GM19468 (cell line): Measurements from ENCODE around the gene SYNDIG1.

ENCODE experiments used
- ATAC-seq: cut with Tn5 transposase; IDR thresholded peaks from one replicate; pipeline ENCODE4 v1.9.1; 2021; ENCODE audit warnings: mild to moderate bottlenecking, moderate library complexity, moderate number of reproducible peaks; ENCODE audit not compliant: unreplicated experiment; ENCODE audit errors: extremely low read depth

The SYNDIG1 gene

DNA sequence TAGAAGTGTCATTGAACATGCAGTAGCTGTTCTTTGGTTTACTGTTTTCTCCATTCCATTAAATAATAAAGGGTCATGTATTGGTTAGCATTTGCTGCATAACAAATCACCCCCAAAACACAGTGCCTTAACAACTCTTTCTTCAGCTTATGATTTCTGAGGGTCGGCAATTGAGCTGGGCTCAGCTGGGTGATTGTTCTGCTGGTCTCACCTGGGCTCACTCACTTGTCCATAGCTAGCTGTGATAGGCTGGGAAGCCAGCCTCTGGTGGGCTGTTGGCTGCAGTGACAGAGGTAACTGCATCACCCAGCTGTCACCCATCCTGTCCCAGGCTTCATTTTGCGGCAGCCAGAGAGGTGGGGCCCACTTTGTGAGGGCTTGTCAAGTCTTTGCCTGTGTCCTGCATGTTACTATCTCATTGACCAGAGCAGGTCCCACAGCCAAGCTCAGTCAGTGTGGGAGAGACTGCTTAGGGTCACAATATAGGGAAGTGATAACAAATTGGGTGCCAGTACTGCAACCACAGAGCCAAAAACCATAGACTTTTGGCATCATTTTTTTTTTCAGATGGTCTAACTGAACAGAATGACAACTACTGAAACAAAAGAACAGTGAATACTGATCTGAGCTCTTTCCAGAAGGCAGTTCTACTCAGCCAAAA, 76.9 kb downstream of the SYNDIG1 start:
- no peak for ATAC-seq

DNA sequence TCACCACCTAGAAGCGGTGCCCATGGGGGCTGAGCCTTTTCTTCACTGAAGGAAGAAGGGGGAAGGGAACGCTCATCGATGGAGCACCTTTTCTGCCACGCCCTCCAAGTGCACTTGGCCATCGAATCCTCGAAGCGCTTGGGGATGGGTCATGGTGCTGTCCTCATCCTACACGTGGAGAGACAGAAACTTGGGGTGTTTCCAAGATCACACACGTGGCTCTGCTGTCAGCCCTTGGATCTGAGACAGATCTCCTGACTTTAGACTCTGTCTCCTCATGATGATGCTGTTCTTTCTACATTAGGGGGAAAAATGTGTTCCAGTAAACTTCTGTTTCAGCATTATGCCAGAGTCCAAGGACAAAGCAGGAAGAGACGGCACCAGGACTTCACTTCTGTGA, 78.5 kb downstream of the SYNDIG1 start:
- no peak for ATAC-seq

DNA sequence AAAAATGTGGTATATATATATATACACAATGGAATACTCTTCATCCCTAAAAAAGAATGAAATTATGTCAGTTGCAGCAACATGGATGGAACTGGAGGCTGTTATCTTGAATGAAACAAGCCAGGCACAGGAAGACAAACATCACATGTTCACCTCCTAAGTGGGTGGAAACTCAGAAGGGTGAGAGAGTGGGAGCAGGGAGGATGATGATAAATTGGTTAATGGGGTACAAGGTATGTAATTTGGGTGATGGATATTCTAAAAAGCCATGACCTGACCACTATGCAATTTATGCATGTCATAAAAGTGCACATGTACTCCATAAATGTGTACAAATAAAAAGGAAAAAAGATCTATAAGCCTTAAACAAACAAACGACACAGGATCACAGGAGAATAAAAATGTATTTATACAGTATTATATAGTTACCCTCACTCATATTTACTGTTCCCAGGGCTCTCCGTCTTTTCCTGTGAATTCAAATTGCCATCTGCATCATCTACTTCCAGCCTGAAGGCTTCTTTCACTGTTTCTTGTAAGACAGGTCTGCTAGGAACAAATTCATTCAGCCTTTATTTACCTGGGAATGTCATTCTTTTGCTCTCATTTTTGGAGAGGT, 89.8 kb downstream of the SYNDIG1 start:
- ATAC-seq: no peak

DNA sequence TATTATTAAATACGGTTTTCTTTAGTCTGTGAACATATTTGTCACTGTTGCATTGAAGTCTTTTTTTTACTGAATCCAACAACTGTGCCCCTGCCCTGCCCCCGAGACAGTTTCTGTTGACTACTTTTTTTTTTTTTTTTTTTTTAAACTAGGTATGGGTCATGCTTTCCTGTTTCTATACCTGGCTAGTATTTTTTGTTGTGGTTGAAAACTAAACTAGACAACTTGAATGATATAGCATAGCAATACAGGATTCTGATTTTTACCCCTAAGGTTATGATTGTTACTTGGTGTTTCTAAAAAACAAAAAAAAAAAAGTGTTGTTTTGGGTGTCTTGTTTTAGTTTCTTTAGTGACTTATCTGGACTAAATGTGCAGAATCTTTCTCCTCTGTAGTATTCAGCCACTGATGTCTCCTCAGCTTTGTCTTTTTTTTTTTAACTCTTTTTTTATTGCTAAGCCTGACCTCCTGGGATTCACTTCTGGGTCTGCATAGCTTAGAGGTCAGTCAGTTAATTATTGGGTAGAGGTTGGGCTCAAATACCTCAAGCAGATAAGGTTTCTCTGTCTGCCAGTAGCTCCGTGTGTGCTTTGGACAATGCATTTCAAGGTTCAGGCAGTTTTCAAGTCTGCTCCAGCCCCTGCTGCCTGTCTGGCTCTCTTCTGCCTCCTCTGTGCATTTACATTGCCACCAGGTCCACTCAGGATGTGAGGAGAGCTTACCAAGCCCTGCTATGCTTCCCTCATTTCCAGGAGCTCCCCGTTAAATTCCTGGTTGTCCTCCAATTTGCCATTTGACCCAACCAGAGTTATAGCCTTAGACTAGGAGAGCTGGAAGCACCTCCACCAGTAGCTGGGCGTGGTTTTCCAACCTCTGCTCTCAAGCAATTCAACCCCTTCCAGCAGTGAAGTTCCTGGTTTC, 91.4 kb downstream of the SYNDIG1 start:
- no peak for ATAC-seq

DNA sequence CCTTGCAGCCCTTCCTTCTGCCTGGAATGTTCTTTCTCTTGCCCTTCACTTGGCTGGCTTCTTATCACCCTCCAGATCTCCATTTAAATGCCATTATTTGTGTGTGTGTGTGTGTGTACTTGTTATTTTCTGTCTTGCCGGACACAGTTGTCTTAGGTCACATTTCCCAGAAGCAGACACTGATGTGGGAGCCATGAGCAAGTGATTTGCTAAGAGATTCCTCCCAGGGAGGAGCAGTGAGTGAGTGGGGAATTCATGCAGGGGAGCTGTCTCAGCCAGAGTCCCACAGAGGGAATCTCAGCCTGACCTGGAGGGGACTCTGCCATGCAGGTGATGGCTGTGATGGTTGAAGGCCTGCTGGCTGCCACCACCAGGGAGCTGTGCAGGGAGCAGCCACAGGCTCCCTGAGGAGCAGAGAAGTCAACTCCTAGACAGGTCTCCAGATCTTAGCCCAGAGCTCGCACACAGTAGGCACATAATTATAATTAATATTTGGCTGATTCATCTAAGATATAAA, 96.5 kb downstream of the SYNDIG1 start:
- no peak for ATAC-seq

DNA sequence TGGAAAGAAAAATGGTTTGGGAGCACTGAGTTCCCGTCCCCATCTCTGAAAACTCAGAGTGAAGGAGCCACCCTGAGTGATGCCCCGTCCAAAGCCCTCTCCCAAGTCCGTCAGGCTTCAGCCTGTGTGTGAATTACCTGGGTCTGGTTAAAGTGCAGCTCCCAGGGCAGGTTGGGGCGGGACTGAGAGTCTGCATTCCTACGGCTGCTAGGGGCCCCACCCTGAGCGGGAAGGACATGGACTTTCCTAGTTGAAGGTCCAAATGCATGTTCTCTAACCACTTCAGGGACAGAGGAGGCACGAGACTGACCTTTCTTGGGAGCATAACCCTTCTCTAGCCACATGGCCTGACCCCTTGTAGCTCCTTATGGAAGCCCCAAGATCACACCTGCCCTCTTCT, 97.2 kb downstream of the SYNDIG1 start:
- ATAC-seq: no peak

DNA sequence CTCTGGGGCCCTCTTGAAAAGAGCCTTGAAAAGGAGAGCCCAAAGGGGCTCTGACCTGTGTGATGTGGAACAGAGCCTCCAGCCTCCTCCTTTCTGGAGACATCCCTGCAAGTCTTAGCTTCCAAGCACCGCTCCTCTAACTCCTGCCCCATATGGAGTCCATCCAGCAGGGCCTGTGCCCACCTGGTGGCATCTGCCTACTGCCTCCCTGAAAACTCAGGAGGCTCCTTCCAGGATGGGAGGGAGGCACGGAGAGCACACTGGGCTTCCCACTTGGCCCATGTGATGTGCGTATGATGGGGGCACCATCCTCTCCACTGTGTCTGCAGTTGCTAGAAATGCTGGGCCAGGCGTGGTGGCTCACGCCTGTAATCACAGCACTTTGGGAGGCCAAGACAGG, 98.1 kb downstream of the SYNDIG1 start:
- no peak for ATAC-seq

DNA sequence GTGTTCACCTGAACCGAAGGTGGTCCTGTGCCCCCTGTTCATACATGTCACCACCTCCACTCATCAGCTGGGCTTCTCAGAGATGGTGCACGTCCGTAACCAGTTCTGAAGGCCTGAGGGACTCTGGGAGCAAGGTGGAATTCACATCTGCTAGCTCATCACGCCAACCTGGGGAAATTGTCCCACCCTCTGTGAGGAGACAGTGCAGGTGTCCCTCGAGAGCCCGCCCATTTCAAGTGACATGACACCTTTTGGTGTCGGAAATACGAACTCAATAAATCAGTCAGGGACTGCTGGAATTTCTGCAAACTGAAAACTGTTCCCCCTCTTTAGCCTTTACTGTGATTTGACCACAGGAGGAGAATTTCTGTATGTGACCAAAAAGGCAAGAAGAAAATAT, 99.4 kb downstream of the SYNDIG1 start:
- ATAC-seq: no peak

DNA sequence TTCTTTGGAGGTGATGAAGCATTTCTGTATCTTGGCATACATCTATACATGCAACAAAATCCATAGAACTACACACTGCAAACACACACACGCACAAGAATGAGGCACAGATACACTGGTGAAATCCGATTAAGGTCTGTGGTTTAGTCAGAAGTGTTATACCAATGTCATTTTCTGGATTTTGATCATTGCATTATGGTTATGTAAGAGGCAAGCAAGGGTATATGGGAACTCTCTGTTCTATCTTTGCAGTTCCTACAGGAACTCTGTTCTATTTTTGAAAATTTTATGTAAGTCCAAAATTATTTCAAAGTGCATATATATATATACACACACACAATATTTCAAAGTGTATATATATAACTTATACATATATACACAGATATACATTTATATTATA, 101.7 kb downstream of the SYNDIG1 start:
- ATAC-seq: no peak

DNA sequence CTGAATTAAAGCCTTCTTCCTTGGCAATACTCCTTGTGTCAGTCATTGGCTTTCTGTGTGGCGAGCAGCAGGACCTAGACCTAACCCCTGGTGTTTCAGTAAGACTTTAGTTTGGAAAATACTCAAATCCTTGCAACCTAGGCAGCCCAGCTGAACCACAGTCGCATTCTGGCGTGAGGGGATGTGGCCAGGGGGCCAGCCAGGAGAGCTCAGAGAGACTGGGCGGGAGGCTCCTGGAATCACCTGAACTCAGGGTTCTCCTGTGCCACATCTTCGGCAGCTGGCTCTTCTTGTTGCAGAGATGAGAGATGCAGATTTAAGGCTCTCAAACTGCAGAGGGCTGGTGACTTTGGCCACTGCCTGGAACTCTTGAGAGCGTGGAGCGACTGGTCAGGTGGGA, 102.7 kb downstream of the SYNDIG1 start:
- ATAC-seq: no peak

DNA sequence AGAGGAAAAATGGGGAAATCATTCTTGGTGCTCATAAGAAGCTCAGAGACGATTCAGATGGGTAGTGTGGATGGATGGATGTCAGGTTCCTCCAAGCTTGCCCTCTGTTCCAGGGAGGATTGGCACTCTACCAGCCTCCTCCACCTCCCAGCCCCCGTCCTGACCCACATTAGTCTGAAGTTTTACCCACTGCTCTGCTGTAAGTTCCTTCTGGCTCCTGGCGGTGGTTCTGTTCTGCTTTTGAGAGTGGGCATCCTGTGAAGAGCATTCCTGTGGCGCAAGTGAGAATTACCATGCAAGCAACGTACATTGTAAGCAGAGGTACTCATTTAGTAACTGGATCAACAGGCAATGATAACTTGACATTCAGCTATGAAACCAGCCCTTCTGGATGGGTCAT, 103.4 kb downstream of the SYNDIG1 start:
- no peak for ATAC-seq

DNA sequence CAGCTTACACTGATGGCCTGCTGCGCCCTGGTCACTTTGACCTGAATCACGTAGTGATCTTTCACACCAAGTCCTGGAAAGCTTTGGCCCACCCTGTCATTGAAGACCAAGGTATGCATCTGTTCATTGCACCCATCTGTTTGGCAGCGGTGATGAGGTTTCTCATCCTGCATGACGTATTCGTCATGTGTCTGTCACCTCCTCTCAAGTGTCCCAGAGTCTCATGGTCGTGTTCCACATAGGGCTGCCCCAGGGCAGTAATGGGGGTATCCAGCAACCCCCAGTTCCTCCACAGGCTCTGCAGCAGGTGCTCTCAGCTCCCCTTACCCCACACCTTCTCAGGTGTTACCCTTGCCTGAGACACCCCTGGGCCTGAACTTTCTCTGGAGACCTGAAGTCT, 104.1 kb downstream of the SYNDIG1 start:
- no peak for ATAC-seq

DNA sequence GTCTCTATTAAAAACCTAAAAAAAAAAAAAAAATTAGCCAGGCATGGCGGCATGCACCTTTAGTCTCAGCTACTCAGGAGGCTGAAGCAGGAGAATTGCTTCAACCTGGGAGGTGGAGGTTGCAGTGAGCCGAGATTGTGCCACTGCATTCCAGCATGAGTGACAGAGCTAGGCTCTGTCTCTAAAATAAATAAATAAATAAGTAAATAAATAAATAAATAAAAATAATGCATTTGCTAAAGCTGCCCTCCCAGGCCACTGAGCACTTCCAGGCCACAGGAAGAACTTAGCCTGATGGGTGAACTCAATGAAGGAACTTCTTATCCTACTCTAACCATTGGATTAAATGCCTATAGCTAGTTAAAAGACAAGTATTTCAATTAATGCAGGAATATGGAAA, 104.9 kb downstream of the SYNDIG1 start:
- no peak for ATAC-seq

DNA sequence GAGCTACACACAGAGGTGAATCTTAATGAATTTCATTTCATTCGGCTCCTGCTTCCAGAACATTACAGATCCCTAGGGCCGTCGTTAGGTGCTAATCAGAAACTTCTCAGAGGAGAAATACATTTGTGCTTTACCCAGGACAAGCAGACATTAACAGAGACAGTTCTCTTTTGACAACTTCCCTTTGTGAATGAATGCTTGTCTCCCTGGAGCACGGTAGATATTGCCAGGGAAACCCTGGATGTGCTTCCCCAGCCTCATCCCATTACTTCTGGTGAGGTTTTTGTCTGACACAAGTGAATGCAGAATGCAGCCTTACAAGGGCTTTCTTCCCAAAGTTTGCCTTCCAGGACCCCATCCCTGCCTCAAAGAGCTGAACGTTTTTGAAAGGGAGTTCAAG, 105.4 kb downstream of the SYNDIG1 start:
- no peak for ATAC-seq

DNA sequence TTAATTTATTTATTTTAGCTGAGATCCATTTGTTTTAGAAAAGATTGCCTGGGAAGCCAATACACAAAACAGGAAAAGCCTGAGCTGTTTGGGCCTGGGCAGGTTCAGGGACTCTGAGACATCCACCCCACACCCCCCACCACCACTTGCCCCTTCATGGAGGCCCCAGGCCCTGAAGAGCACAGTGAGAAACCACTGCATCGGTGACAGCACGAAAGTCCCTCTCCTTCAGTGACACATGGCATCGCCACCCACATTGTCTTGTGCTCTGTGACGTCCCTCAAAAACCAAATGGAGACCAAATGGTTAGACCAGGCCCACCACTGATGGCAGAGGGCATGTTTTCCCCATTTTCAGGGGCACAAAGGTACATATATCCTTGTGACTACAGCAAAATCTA, 106.4 kb downstream of the SYNDIG1 start:
- no peak for ATAC-seq

DNA sequence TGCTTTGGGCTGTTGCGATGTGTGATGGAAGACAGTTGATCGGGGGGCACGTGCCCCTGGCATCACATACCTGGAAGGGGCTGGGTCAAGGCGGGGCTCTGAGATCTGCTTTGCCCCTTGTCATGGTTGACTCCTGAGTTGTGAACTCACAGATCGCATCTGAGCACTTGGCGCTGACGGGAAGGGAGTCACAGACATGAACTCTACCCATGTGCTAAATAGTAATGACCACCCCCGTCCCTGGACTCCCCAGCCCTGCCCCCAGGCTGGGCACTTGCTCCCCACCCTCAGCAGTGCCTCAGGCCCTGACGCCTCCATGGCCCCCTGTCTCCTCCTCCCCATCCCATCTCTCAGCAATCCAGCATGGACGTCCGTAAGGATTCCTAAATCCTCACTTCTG, 107.0 kb downstream of the SYNDIG1 start:
- no peak for ATAC-seq

DNA sequence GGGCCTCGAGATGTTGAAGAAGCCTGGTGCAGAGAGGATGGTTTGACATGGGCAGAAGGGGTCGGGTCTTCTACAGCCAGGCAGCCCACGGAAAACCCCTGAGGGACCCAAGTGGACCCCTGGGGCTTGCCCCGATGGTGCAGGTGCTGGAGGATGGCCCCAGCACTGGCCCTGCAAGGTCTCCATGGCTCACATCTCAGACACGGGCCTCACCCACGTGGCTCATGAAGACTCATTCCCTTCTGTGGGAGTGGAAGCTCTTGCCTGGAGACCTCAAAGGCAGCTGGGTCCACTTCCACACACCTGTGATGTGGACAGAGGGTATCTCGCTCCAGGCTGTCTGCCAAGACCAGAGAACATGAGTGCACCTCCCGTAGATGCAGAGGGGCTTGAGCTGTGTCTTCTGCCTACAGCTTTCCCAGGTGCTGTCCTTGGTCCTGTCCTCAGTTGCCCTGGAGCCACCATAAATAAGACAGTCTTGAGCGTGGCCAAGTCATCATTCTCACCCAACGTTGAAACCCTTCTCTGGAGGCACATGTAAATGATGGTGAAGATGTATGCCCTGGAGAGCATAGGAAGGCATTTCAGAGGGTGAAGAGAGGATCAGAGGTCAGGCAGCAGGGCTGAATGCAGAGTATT, 108.0 kb downstream of the SYNDIG1 start:
- no peak for ATAC-seq

DNA sequence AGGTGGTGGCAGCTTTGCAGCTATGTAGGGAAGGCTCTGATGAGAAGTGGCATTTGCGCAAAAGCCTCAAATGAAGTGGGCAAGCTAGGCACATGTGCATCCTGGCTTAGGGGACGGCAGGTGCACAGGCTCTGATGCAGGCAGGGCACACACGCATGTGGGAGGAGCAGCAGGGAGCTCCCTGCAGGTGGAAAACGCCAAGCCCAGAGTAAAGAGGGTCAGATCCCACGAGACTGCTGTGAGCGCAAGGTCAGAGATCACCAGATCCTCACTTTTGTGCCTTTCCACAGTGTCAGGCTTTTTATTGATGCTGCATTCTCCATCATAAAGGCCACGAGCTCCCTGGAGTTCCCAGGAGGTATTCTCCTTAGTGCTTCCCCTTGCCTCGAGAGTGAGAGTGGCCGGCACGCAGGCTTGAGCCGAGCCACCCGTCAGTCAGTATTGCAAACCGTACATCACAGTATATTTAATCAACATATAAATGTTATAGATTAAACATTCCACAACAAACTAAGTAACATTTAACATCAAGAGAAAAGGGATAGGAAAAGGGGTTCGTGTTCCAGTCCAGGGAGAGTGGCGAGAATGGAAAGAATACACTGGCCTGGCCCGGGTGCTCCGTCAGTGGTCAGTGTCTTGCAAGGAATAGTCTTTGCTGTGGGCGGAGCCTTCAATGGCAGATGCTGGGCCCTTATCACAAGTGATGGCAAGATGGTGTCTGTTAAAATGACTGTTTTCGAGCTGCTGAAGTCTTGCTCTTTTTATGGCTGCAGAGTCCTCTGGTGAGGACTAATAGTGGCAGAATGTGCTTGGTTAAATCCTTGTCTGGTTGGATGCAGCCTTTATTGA, 109.4 kb downstream of the SYNDIG1 start:
- ATAC-seq: no peak

DNA sequence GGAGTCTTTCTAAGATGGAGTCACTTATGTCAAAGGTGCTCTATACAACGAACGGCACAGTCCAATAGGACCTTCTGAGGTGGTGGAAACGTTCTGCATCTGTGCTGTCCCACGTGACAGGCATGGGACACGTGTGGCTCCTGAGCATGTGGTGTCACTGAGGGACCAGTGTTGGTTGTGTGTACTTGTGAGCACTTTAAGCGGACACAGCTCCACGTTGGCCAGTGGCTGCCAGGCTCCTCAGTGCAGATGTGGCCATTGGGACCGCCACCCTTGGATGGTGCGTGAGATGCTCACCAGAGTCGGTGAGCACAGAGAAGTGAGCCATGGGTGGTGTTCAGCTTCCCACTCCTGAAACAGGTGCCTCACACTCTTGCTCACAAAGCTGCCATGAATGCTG, 110.0 kb downstream of the SYNDIG1 start:
- ATAC-seq: no peak

DNA sequence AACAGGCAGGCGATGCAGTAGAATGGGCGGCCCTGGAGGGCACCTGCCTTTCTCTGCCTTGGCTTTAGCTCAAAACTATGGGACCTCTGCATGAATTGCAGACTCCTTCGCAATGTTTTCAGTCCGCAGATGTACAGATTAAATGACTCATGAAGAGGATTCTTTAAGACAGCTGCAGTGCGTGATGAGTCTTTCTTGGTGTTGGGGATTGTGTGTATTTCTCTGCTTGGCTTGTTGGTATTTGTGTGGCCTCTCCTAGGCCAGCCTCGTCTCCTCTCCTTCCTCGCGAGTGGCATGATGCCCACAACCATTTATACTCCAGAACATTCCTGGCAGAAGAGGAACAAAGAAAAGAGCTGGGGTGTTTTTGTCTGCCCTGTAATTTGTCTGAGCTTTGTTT, 110.6 kb downstream of the SYNDIG1 start:
- ATAC-seq: no peak
